H1 (cell line): Measurements from ENCODE around the gene TMEM39A. TPM values are rescaled to one million over a fixed set of nuclear protein-coding genes. Genes with fewer than 3 reads are reported as not detected.
A peak's percentile ranks its signal among the peaks of the same experiment; 100 is the strongest.

Experiments
- CTCF ChIA-PET: fragments of 300-600 bp; sonication (Branson Sonifier 250); formaldehyde crosslinking; loops from one replicate; lab custom pipeline; 2021; ENCODE audit not compliant: partially characterized antibody; lab: Charles Lee
- POLR2A ChIA-PET: fragments of 300-600 bp; sonication (Branson Sonifier 250); formaldehyde crosslinking; loops from one replicate; lab custom pipeline; 2021; ENCODE audit warnings: inconsistent platforms; ENCODE audit not compliant: partially characterized antibody; lab: Charles Lee
- DNase-seq, 2 experiments: peaks; one replicate each; pipeline versions ENCODE4 v3.0.0 to v3.0.0-alpha.2; 2010 to 2022; ENCODE audit warnings: low spot score in 2 of 2, low read depth in 1 of 2, mixed read lengths in 1 of 2
- FAIRE-seq: peaks from 2 replicates; lab custom pipeline; 2011; peaks lifted over from hg19 to GRCh38; lab: Jason Lieb, UNC
- H2AFZ ChIP-seq: 2 replicates; pipeline ENCODE4 v1.8.1; 2012; ENCODE audit warnings: low read length, inconsistent platforms
- H2AK5ac ChIP-seq: 2 replicates; pipeline ENCODE4 v1.6.1; 2013; ENCODE audit warnings: low read depth, low read length
- H2BK120ac ChIP-seq: replicated peaks from 2 replicates; pipeline ENCODE3; 2013; ENCODE audit warnings: low read depth, low read length, inconsistent platforms
- H2BK12ac ChIP-seq: 2 replicates; pipeline ENCODE4 v1.6.1; 2013; ENCODE audit warnings: low read depth, low read length
- H2BK15ac ChIP-seq: 2 replicates; pipeline ENCODE4 v1.6.1; 2013; ENCODE audit warnings: low read length
- H2BK20ac ChIP-seq: 2 replicates; pipeline ENCODE4 v1.6.1; 2013; ENCODE audit warnings: low read length
- H2BK5ac ChIP-seq: 2 replicates; pipeline ENCODE4 v1.6.1; 2013; ENCODE audit warnings: low read depth, low read length
- H3K14ac ChIP-seq: 2 replicates; pipeline ENCODE4 v1.6.1; 2013; ENCODE audit warnings: inconsistent platforms; ENCODE audit not compliant: insufficient read length
- H3K18ac ChIP-seq: 2 replicates; pipeline ENCODE4 v1.6.1; 2013; ENCODE audit warnings: low read length; ENCODE audit errors: extremely low read depth
- H3K23ac ChIP-seq: 2 replicates; pipeline ENCODE4 v1.6.1; 2013; ENCODE audit warnings: inconsistent platforms; ENCODE audit not compliant: insufficient read length
- H3K23me2 ChIP-seq: 2 replicates; pipeline ENCODE4 v1.6.1; 2013; ENCODE audit warnings: low read depth, low read length
- H3K27ac ChIP-seq: 2 replicates; pipeline ENCODE4 v1.6.1; 2011; ENCODE audit warnings: low read depth, low read length, inconsistent platforms
- H3K27me3 ChIP-seq, 4 experiments: replicated peaks in 1 of 4; 1 replicate in 1 of 4; 2 replicates in 3 of 4; pipeline versions ENCODE4 v1.6.1 to v1.8.1; 2011 to 2013; ENCODE audit warnings: low read length in 3 of 4, mild to moderate bottlenecking in 3 of 4, inconsistent platforms in 2 of 4, mixed read lengths in 2 of 4, moderate library complexity in 1 of 4; ENCODE audit not compliant: control insufficient read depth in 3 of 4, insufficient read depth in 3 of 4; ENCODE audit errors: extremely low read depth in 1 of 4
- H3K36me3 ChIP-seq, 4 experiments: 2 replicates each; pipeline versions ENCODE4 v1.6.1 to v1.8.1; 2011 to 2013; ENCODE audit warnings: mild to moderate bottlenecking in 4 of 4, low read length in 3 of 4, moderate library complexity in 2 of 4, control low read depth in 1 of 4, inconsistent platforms in 1 of 4; ENCODE audit not compliant: insufficient read depth in 4 of 4, control insufficient read depth in 2 of 4
- H3K4ac ChIP-seq: replicated peaks from 2 replicates; pipeline ENCODE3; 2013; ENCODE audit warnings: low read length, low read depth, mixed read lengths, inconsistent platforms; ENCODE audit not compliant: insufficient read length
- H3K4me1 ChIP-seq, 4 experiments: replicated peaks in 1 of 4; 1 replicate in 1 of 4; 2 replicates in 3 of 4; pipeline versions ENCODE4 v1.6.1 to v1.8.1; 2011 to 2013; ENCODE audit warnings: low read length in 3 of 4, inconsistent platforms in 2 of 4, mixed read lengths in 1 of 4; ENCODE audit not compliant: insufficient read depth in 4 of 4, control insufficient read depth in 3 of 4
- H3K4me2 ChIP-seq, 2 experiments: 2 replicates each; pipeline versions ENCODE4 v1.6.1 to v1.8.1; 2011 to 2013; ENCODE audit warnings: low read depth in 2 of 2, low read length in 2 of 2, control low read depth in 1 of 2, inconsistent platforms in 1 of 2, mild to moderate bottlenecking in 1 of 2; ENCODE audit not compliant: insufficient read depth in 1 of 2
- H3K4me3 ChIP-seq, 4 experiments: fragments of 200-600, 300-600 bp in 1 of 4; sonication (generic), shearing (Covaris generic), sonication (Bioruptor Twin) in 1 of 4; 2 replicates each; pipeline versions ENCODE4 v1.5.1 to v1.8.1; 2011 to 2016; ENCODE audit warnings: low read length in 4 of 4, low read depth in 3 of 4, control low read depth in 2 of 4, inconsistent platforms in 2 of 4, mild to moderate bottlenecking in 2 of 4, mixed read lengths in 1 of 4, moderate library complexity in 1 of 4; ENCODE audit not compliant: insufficient read depth in 2 of 4; ENCODE audit errors: extremely low read depth in 1 of 4
- H3K56ac ChIP-seq: replicated peaks from 2 replicates; pipeline ENCODE3; 2013; ENCODE audit warnings: low read depth, mild to moderate bottlenecking, mixed read lengths, low read length, inconsistent platforms; ENCODE audit not compliant: insufficient read length
- H3K79me1 ChIP-seq: 2 replicates; pipeline ENCODE4 v1.6.1; 2013; ENCODE audit warnings: low read depth, low read length, control low read depth
- H3K79me2 ChIP-seq, 2 experiments: 2 replicates each; pipeline versions ENCODE4 v1.6.1 to v1.8.1; 2012 to 2013; ENCODE audit warnings: low read length in 2 of 2, mild to moderate bottlenecking in 2 of 2, inconsistent platforms in 1 of 2; ENCODE audit not compliant: insufficient read depth in 2 of 2, control insufficient read depth in 1 of 2
- H3K9ac ChIP-seq, 4 experiments: replicated peaks in 1 of 4; 1 replicate in 1 of 4; 2 replicates in 3 of 4; pipeline versions ENCODE4 v1.6.1 to v1.8.1; 2011 to 2013; ENCODE audit warnings: low read depth in 3 of 4, low read length in 3 of 4, control low read depth in 2 of 4, mild to moderate bottlenecking in 2 of 4, moderate library complexity in 2 of 4, inconsistent platforms in 1 of 4; ENCODE audit errors: extremely low read depth in 1 of 4
- H3K9me3 ChIP-seq, 2 experiments: 2 replicates each; pipeline versions ENCODE4 v1.6.1 to v1.8.1; 2012 to 2013; ENCODE audit warnings: mild to moderate bottlenecking in 2 of 2, moderate library complexity in 2 of 2, control low read depth in 1 of 2, inconsistent platforms in 1 of 2, low read depth in 1 of 2, low read length in 1 of 2, mixed read lengths in 1 of 2; ENCODE audit not compliant: insufficient read depth in 2 of 2
- H4K20me1 ChIP-seq, 2 experiments: replicated peaks in 1 of 2; 2 replicates each; pipeline versions ENCODE3 to v1.8.1; 2011 to 2013; ENCODE audit warnings: inconsistent platforms in 2 of 2, low read length in 2 of 2, mild to moderate bottlenecking in 1 of 2; ENCODE audit not compliant: insufficient read depth in 2 of 2, control insufficient read depth in 1 of 2
- H4K5ac ChIP-seq: 2 replicates; pipeline ENCODE4 v1.6.1; 2013; ENCODE audit warnings: low read length, low read depth, mixed read lengths, inconsistent platforms; ENCODE audit not compliant: insufficient read length
- H4K8ac ChIP-seq: 2 replicates; pipeline ENCODE4 v1.8.0; 2013; ENCODE audit warnings: mild to moderate bottlenecking, moderate library complexity, low read length, inconsistent platforms; ENCODE audit not compliant: insufficient read depth; ENCODE audit errors: extremely low read depth
- H4K91ac ChIP-seq: replicated peaks from 2 replicates; pipeline ENCODE3; 2013; ENCODE audit warnings: low read length, mixed read lengths, inconsistent platforms; ENCODE audit not compliant: insufficient read length
- BCL11A ChIP-seq, 2 experiments: IDR thresholded peaks; one replicate each; pipeline ENCODE4 v1.6.1; 2011; ENCODE audit warnings: low read depth in 2 of 2, low read length in 2 of 2, mild to moderate bottlenecking in 2 of 2
- CHD2 ChIP-seq: IDR thresholded peaks from 2 replicates; pipeline ENCODE4 v1.6.1; 2012; ENCODE audit warnings: low read length, improper control_type of control experiment
- E2F6 ChIP-seq: IDR thresholded peaks from 2 replicates; pipeline ENCODE4 v1.6.1; 2012; ENCODE audit warnings: inconsistent platforms
- GABPA ChIP-seq: IDR thresholded peaks from 2 replicates; pipeline ENCODE4 v1.6.1; 2011; ENCODE audit warnings: mild to moderate bottlenecking, low read length, moderate library complexity, borderline replicate concordance; ENCODE audit not compliant: insufficient read depth
- JUND ChIP-seq: IDR thresholded peaks from 2 replicates; pipeline ENCODE4 v1.6.1; 2011; ENCODE audit warnings: mild to moderate bottlenecking, improper control_type of control experiment, low read length
- KDM1A ChIP-seq: fragments of 200-600, 300-600 bp; sonication (generic); IDR thresholded peaks from 2 replicates; pipeline ENCODE4 v1.7.1; 2016; ENCODE audit warnings: mild to moderate bottlenecking, low read length, borderline replicate concordance
- POU5F1 ChIP-seq: IDR thresholded peaks from 2 replicates; pipeline ENCODE4 v1.6.1; 2011; ENCODE audit warnings: low read depth, mild to moderate bottlenecking, low read length, moderate library complexity
- RAD21 ChIP-seq, 2 experiments: IDR thresholded peaks in 1 of 2; conservative IDR thresholded peaks in 1 of 2; 2 replicates each; pipeline ENCODE4 v1.6.1; 2011; ENCODE audit warnings: low read depth in 2 of 2, low read length in 2 of 2, improper control_type of control experiment in 1 of 2, inconsistent platforms in 1 of 2, mild to moderate bottlenecking in 1 of 2, moderate library complexity in 1 of 2
- SRF ChIP-seq: IDR thresholded peaks from 2 replicates; pipeline ENCODE4 v1.6.1; 2011; ENCODE audit warnings: mild to moderate bottlenecking, low read depth, low read length, moderate library complexity
- YY1 ChIP-seq: IDR thresholded peaks from 2 replicates; pipeline ENCODE4 v1.6.1; 2011; ENCODE audit warnings: low read depth, mild to moderate bottlenecking, low read length
- WGBS, 2 experiments: shearing (Covaris generic) in 1 of 2; methylation state at CpG; one replicate each; pipeline versions ENCODE4 v1.1.6 to v1.1.7; 2013 to 2015; ENCODE audit warnings: low lambda C conversion rate in 2 of 2, mixed read lengths in 2 of 2, inconsistent platforms in 1 of 2, low coverage in 1 of 2, missing lambda C conversion rate in 1 of 2; ENCODE audit not compliant: insufficient replicate concordance in 2 of 2, insufficient coverage in 1 of 2, insufficient read length in 1 of 2; ENCODE audit errors: extremely low coverage in 1 of 2, missing lambda C conversion rate in 1 of 2; 5-methylcytosine and 5-hydroxymethylcytosine counted together
- polyA plus RNA-seq, 7 experiments: library from polyadenylated mRNA; depleted of rRNA in 3 of 7; stranded (reverse) in 5 of 7; unstranded in 2 of 7; fragments of >200 nt in 5 of 7; fragments of 200-250 nt in 2 of 7; gene quantifications; 1 replicate in 5 of 7; 2 replicates in 1 of 7; 4 replicates in 1 of 7; pipeline versions ENCODE4 v1.2.1 to v1.2.3, GENCODE V29; 2011 to 2013; ENCODE audit warnings: missing spikeins in 2 of 7, mixed read lengths in 2 of 7
- total RNA-seq: library from RNA; stranded (reverse); fragmentation: NEBNext Ultra II Directional; extraction: Animal tissue kit (Norgen Biotek cat#: 25700); gene quantifications from 2 replicates; pipeline ENCODE4 v1.2.1, GENCODE V29; 2021

The TMEM39A gene
- total and polyA plus RNA-seq, 2 of the 8 experiments (the other 6 are each of a cell fraction or from before 2014, with no cell fraction given), result 26.8 to 36.1 TPM

GRCh38 chr3:119498186-119499011 is 35.0 kb upstream of the TMEM39A start, which contains the start of gene TIMMDC1:
TSS of gene TIMMDC1 (plus strand) at chr3:119498547. CDS start at chr3:119498734, 187 bp downstream.
- Histone ChIP-seq H3K56ac (peak within 1 kb of the TSS; percentile 90), H2AK5ac (no peak within 1 kb of the TSS; the same call in 1 of the 2 replicates), H2BK120ac (no peak within 1 kb of the TSS), H3K4me1 (no peaks in the 10 kb centered on the region; a peak in 1 of 7 replicates), H3K9ac (peak within 1 kb of the TSS; percentile 75 to 99 (median 96)), H4K5ac (peak within 1 kb of the TSS; percentile 65), H3K79me1 (no peaks in the 10 kb centered on the region; the same call in 1 of the 2 replicates), H3K4me3 (peak within 1 kb of the TSS; percentile 93 to 98 (median 97)), H3K4me2 (peak within 1 kb of the TSS; percentile 71 to 78), H3K18ac (peak within 1 kb of the TSS; percentile 91), H2BK20ac (no peak within 1 kb of the TSS), H2AFZ (peak within 1 kb of the TSS; percentile 91), H3K14ac (no peak within 1 kb of the TSS), H2BK12ac (peak within 1 kb of the TSS; percentile 80; the same call in 1 of the 2 replicates), H3K4ac (peak within 1 kb of the TSS; percentile 55), H4K20me1 (no peaks in the 10 kb centered on the region), H3K27me3 (no peaks in the 10 kb centered on the region), H3K79me2 (peaks cover 3 to 32% of the 10 kb centered on the region in 2 experiments; a peak in 2 of 4 replicates), H3K9me3 (no peaks in the 10 kb centered on the region), H3K23ac (no peak within 1 kb of the TSS), H4K91ac (peak within 1 kb of the TSS; percentile 44), H3K23me2 (peaks cover 5% of the 10 kb centered on the region; the same call in 1 of the 2 replicates), H2BK15ac (no peak within 1 kb of the TSS), H3K27ac (peak within 1 kb of the TSS; percentile 90), H3K36me3 (peaks cover 0 to 27% (median 4%) of the 10 kb centered on the region in 4 experiments; a peak in 3 of 8 replicates), H2BK5ac (peak within 1 kb of the TSS; percentile 96), H4K8ac (peak within 1 kb of the TSS; percentile 96)
- WGBS, 2 experiments, result 2% methylated on average over 55 of the region's 58 CpGs; no CpG with 5 or more reads in 1 of the 2 experiments
- DNase-seq (peak; percentile 89 to 94), FAIRE-seq (peak; percentile 65)
- POLR2A ChIA-PET, result interaction anchor here (0.6 to 4.0 kb wide), 19 partner anchors 9 to 296 kb away, joined by 3 to 27 read pairs (median 4); partner anchors contain the start of genes ADPRH, COX17, POGLUT1 and TMEM39A
- CTCF ChIA-PET, result interaction anchor here (0.5 to 2.2 kb wide), 5 partner anchors 8 to 339 kb away, joined by 3 to 8 read pairs (median 5); partner anchors contain the start of gene CD80
- TF ChIP-seq CHD2 (no peak), SRF (no peak), POU5F1 (no peak), RAD21 (IDR thresholded peaks at IDR 0.05 in 1 of 2, conservative IDR thresholded peaks at IDR 0.05 in 1 of 2; ENCODE audit: low read depth in 2 of 2, low read length in 2 of 2) (no peak), E2F6 (peak; percentile 38; the same call in 1 of the 2 replicates), YY1 (peak; percentile 48; the same call in 1 of the 2 replicates), KDM1A (no peak), BCL11A (IDR thresholded peaks at IDR 0.05; ENCODE audit: low read depth in 2 of 2, low read length in 2 of 2) (no peak), JUND (no peak), GABPA (peak; percentile 95)
